Liver (tissue), 9 donors: ENCODE results near the gene PASK. TPM values are rescaled to one million over a fixed set of nuclear protein-coding genes. Genes with fewer than 3 reads are reported as not detected.
"Not testable (repeated sequence)": the region's sequence is repeated elsewhere in the genome, so short reads cannot be mapped to it uniquely, and the experiment has no call there.

Source experiments
- DNase-seq: peaks from one replicate; pipeline ENCODE4 v3.0.0-alpha.2; 2017; ENCODE audit warnings: low spot score
- H3K27ac ChIP-seq, 2 donors: one replicate each; pipeline ENCODE4 v1.7.0; 2013; ENCODE audit warnings: inconsistent platforms in 2 of 2, low read length in 2 of 2, control low read depth in 1 of 2, low read depth in 1 of 2, mild to moderate bottlenecking in 1 of 2
- H3K27me3 ChIP-seq, 4 donors: one replicate each; pipeline versions ENCODE4 v1.6.1 to v1.7.0; 2013; ENCODE audit warnings: low read length in 3 of 4, inconsistent platforms in 1 of 4, mild to moderate bottlenecking in 1 of 4, moderate library complexity in 1 of 4; ENCODE audit not compliant: control insufficient read depth in 4 of 4, insufficient read depth in 4 of 4
- H3K36me3 ChIP-seq, 4 donors: one replicate each; pipeline versions ENCODE4 v1.6.1 to v1.7.0; 2013; ENCODE audit warnings: low read length in 3 of 4, mild to moderate bottlenecking in 3 of 4, low read depth in 1 of 4, moderate library complexity in 1 of 4; ENCODE audit not compliant: control insufficient read depth in 4 of 4, insufficient read depth in 3 of 4
- H3K4me1 ChIP-seq, 4 donors: one replicate each; pipeline versions ENCODE4 v1.6.1 to v1.7.0; 2013; ENCODE audit warnings: low read length in 3 of 4, mild to moderate bottlenecking in 3 of 4, moderate library complexity in 1 of 4; ENCODE audit not compliant: control insufficient read depth in 4 of 4, insufficient read depth in 4 of 4
- H3K4me3 ChIP-seq, 3 donors: one replicate each; pipeline versions ENCODE4 v1.6.1 to v1.7.0; 2013; ENCODE audit warnings: low read length in 3 of 3, control low read depth in 1 of 3, low read depth in 1 of 3, mild to moderate bottlenecking in 1 of 3
- H3K9ac ChIP-seq, 2 donors: one replicate each; pipeline ENCODE4 v1.7.0; 2013; ENCODE audit warnings: low read length in 2 of 2, mild to moderate bottlenecking in 2 of 2, moderate library complexity in 2 of 2, control low read depth in 1 of 2, low read depth in 1 of 2
- H3K9me3 ChIP-seq, 4 donors: one replicate each; pipeline versions ENCODE4 v1.6.1 to v1.7.0; 2013; ENCODE audit warnings: low read length in 3 of 4; ENCODE audit not compliant: control insufficient read depth in 4 of 4
- ATF3 ChIP-seq: IDR thresholded peaks from 2 replicates; pipeline ENCODE4 v1.6.1; 2016; ENCODE audit warnings: antibody characterized with exemption
- FOXA1 ChIP-seq: IDR thresholded peaks from 2 replicates; pipeline ENCODE4 v1.6.1; 2016; ENCODE audit warnings: antibody characterized with exemption
- FOXA2 ChIP-seq: IDR thresholded peaks from 2 replicates; pipeline ENCODE4 v1.6.1; 2016; ENCODE audit warnings: antibody characterized with exemption
- GABPA ChIP-seq, 2 donors: IDR thresholded peaks in 1 of 2; conservative IDR thresholded peaks in 1 of 2; 2 replicates each; pipeline ENCODE4 v1.6.1; 2016; ENCODE audit warnings: antibody characterized with exemption in 2 of 2, mild to moderate bottlenecking in 1 of 2, moderate library complexity in 1 of 2
- HNF4A ChIP-seq, 2 donors: conservative IDR thresholded peaks; 2 replicates each; pipeline ENCODE4 v1.6.1; 2016; ENCODE audit warnings: antibody characterized with exemption in 2 of 2, mild to moderate bottlenecking in 2 of 2
- MAX ChIP-seq: IDR thresholded peaks from 2 replicates; pipeline ENCODE4 v1.6.1; 2016; ENCODE audit warnings: antibody characterized with exemption
- RAD21 ChIP-seq, 2 donors: IDR thresholded peaks; 2 replicates each; pipeline ENCODE4 v1.6.1; 2016; ENCODE audit warnings: antibody characterized with exemption in 2 of 2, mild to moderate bottlenecking in 2 of 2
- REST ChIP-seq: IDR thresholded peaks from 2 replicates; pipeline ENCODE4 v1.6.1; 2016; ENCODE audit warnings: antibody characterized with exemption, mild to moderate bottlenecking
- RXRA ChIP-seq, 2 donors: IDR thresholded peaks; 2 replicates each; pipeline ENCODE4 v1.6.1; 2017 to 2018; ENCODE audit warnings: antibody characterized with exemption in 2 of 2, mild to moderate bottlenecking in 1 of 2
- TAF1 ChIP-seq: conservative IDR thresholded peaks from 2 replicates; pipeline ENCODE4 v1.6.1; 2016; ENCODE audit warnings: antibody characterized with exemption, mild to moderate bottlenecking
- YY1 ChIP-seq: IDR thresholded peaks from 2 replicates; pipeline ENCODE4 v1.6.1; 2016; ENCODE audit warnings: antibody characterized with exemption, mild to moderate bottlenecking
- WGBS: extraction: QIAGEN DNeasy Blood & Tissue Kit; methylation state at CpG from one replicate; pipeline ENCODE4 v1.1.7; 2013; 5-methylcytosine and 5-hydroxymethylcytosine counted together
- polyA plus RNA-seq, 2 donors: library from polyadenylated mRNA; stranded (reverse) in 1 of 2; unstranded in 1 of 2; fragments of 200-250 nt in 1 of 2; fragments of >200 nt in 1 of 2; fragmentation: Nextera tagmentation in 1 of 2; extraction: Ambion mirVana in 1 of 2; gene quantifications; one replicate each; pipeline versions ENCODE4 v1.2.1 to v1.2.3, GENCODE V29; 2013 to 2015
- total RNA-seq, 2 donors: library from RNA; depleted of rRNA; stranded (reverse); fragments of >200 nt; gene quantifications; one replicate each; pipeline ENCODE4 v1.2.3, GENCODE V29; 2014
- TF ChIP-seq, protein P1 (sequence below): fragments of 150-350 bp; IDR thresholded peaks from 2 replicates; pipeline ENCODE4 v1.5.1; 2017; ENCODE audit warnings: improper control_type of control experiment, low read depth, low read length; ENCODE audit not compliant: missing input control
- TF ChIP-seq, protein P2 (sequence below): IDR thresholded peaks from 2 replicates; pipeline ENCODE4 v1.6.1; 2016; ENCODE audit warnings: antibody characterized with exemption
- donor health status: healthy.
- donor health status: healthy.
- donor health status: healthy.
- donor health status: healthy.
- donor health status: healthy.

Gene PASK
- total and polyA plus RNA-seq, 4 donors, result 0.96 to 8.8 (median 2.9) TPM

- H3K9me3 ChIP-seq, result no peaks in the 10 kb centered on the region
Measured at GRCh38 chr2:241105641-241106040, 43.6 kb downstream of the PASK start.

GRCh38 chr2:241104611-241105010, 44.7 kb downstream of the PASK start:
- H3K4me1 ChIP-seq, result peaks cover 0 to 22% (median 16%) of the 10 kb centered on the region in 4 donors
- not testable (repeated sequence) for H3K27me3 ChIP-seq, H3K9me3 ChIP-seq, DNase-seq, H3K27ac ChIP-seq, H3K9ac ChIP-seq, H3K36me3 ChIP-seq, H3K4me3 ChIP-seq
- 98% methylated on average over 10 of the region's 10 CpGs for WGBS

More at GRCh38 chr2:241105641-241106040, 43.6 kb downstream of the PASK start:
- H3K27me3 ChIP-seq, result no peaks in the 10 kb centered on the region
- H3K4me1 ChIP-seq, result peaks cover 0 to 19% (median 16%) of the 10 kb centered on the region in 4 donors
- no peak overlapping the region for H3K27ac ChIP-seq
- H3K36me3 ChIP-seq, result no peaks in the 10 kb centered on the region
- no peak for DNase-seq
- TF ChIP-seq GABPA (IDR thresholded peaks at IDR 0.05 in 1 of 2, conservative IDR thresholded peaks at IDR 0.05 in 1 of 2) (no peak), FOXA1 (no peak), RAD21 (IDR thresholded peaks at IDR 0.05) (no peak), TAF1 (no peak), YY1 (no peak), RXRA (IDR thresholded peaks at IDR 0.05) (no peak), ATF3 (no peak), MAX (no peak), FOXA2 (no peak), REST (no peak), HNF4A (conservative IDR thresholded peaks at IDR 0.05) (no peak)
- TF ChIP-seq, protein P1, sequence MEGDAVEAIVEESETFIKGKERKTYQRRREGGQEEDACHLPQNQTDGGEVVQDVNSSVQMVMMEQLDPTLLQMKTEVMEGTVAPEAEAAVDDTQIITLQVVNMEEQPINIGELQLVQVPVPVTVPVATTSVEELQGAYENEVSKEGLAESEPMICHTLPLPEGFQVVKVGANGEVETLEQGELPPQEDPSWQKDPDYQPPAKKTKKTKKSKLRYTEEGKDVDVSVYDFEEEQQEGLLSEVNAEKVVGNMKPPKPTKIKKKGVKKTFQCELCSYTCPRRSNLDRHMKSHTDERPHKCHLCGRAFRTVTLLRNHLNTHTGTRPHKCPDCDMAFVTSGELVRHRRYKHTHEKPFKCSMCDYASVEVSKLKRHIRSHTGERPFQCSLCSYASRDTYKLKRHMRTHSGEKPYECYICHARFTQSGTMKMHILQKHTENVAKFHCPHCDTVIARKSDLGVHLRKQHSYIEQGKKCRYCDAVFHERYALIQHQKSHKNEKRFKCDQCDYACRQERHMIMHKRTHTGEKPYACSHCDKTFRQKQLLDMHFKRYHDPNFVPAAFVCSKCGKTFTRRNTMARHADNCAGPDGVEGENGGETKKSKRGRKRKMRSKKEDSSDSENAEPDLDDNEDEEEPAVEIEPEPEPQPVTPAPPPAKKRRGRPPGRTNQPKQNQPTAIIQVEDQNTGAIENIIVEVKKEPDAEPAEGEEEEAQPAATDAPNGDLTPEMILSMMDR, result no peak
- TF ChIP-seq, protein P2, sequence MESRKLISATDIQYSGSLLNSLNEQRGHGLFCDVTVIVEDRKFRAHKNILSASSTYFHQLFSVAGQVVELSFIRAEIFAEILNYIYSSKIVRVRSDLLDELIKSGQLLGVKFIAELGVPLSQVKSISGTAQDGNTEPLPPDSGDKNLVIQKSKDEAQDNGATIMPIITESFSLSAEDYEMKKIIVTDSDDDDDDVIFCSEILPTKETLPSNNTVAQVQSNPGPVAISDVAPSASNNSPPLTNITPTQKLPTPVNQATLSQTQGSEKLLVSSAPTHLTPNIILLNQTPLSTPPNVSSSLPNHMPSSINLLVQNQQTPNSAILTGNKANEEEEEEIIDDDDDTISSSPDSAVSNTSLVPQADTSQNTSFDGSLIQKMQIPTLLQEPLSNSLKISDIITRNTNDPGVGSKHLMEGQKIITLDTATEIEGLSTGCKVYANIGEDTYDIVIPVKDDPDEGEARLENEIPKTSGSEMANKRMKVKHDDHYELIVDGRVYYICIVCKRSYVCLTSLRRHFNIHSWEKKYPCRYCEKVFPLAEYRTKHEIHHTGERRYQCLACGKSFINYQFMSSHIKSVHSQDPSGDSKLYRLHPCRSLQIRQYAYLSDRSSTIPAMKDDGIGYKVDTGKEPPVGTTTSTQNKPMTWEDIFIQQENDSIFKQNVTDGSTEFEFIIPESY, result no peak
- 65% methylated on average over 3 of the region's 3 CpGs for WGBS
- no peak overlapping the region for H3K4me3 ChIP-seq
- H3K9ac ChIP-seq, result no peak overlapping the region
